ENCODE results near the gene ZBTB1.

The ZBTB1 gene

DNA sequence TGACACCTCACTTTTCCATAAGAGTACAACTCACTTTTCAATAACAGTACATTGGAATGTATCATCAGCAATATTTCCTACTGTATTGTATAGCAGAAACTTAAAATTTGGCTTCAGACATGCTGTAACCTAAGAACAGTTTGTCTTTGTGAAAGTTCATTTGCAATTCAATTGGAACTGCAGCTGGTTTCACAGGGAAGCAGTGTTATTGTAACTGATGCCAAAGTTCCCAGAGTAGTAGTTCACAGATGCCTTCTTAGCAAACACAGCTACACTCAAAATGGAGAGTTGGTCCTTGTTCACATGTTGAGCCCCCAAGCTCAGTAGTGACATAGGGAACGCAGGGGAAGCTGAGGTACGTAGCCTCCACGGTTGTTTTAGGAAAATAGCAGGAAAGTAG is 68.5 kb downstream of the ZBTB1 start:
- DNase-seq = no peak

Measured in NCI-H2081 treated with DMSO at 0.1 percent for 48 hours (cell line).